ENCODE results near the gene ARID3C.
A peak's percentile ranks its signal among the peaks of the same experiment; 100 is the strongest.

Gene ARID3C

GRCh38 chr9:34627716-34628655 lies 880 bp downstream of the ARID3C start:
- DNase-seq (ENCODE audit: low read depth), result no peak

- DNase-seq (ENCODE audit: low read depth), result no peak
Observed at GRCh38 chr9:34625186-34625486, 3.7 kb downstream of the ARID3C start.

- no peak for DNase-seq (ENCODE audit: low read depth)
Observed at GRCh38 chr9:34624475-34625185, 4.2 kb downstream of the ARID3C start.

- DNase-seq (ENCODE audit: low read depth), result no peak
Observed at GRCh38 chr9:34623374-34624235, 5.3 kb downstream of the ARID3C start.

GRCh38 chr9:34620061-34620994 lies 8.5 kb downstream of the ARID3C start, which contains the start of gene DCTN3:
Gene DCTN3, minus strand, starts transcription at chr9:34620495. Its CDS starts 31 bp downstream, at chr9:34620464.
- peak; percentile 86 for DNase-seq (ENCODE audit: low read depth)

GRCh38 chr9:34615132-34615531 lies 13.7 kb downstream of the ARID3C start:
- DNase-seq (ENCODE audit: low read depth), result no peak

GRCh38 chr9:34612788-34613390 lies 16.0 kb downstream of the ARID3C start:
- peak; percentile 60 for DNase-seq (ENCODE audit: low read depth)

- peak; percentile 77 for DNase-seq (ENCODE audit: low read depth)
Observed at GRCh38 chr9:34611811-34612787, 16.8 kb downstream of the ARID3C start, which contains the start of gene RPP25L. Gene RPP25L, minus strand, starts transcription at chr9:34612097. Its CDS starts 801 bp downstream, at chr9:34611296.

- DNase-seq (ENCODE audit: low read depth), result no peak
Observed at GRCh38 chr9:34611251-34611810, 17.5 kb downstream of the ARID3C start.

- DNase-seq (ENCODE audit: low read depth), result no peak
Observed at GRCh38 chr9:34610434-34611206, 18.2 kb downstream of the ARID3C start.

GRCh38 chr9:34607331-34607730 lies 21.5 kb downstream of the ARID3C start:
- DNase-seq (ENCODE audit: low read depth), result no peak

- no peak for DNase-seq (ENCODE audit: low read depth)
Observed at GRCh38 chr9:34606905-34607304, 22.0 kb downstream of the ARID3C start.

- DNase-seq (ENCODE audit: low read depth), result no peak
Observed at GRCh38 chr9:34606190-34606589, 22.7 kb downstream of the ARID3C start.

GRCh38 chr9:34603610-34604231 lies 25.1 kb downstream of the ARID3C start:
- peak; percentile 69 for DNase-seq (ENCODE audit: low read depth)

- no peak for DNase-seq (ENCODE audit: low read depth)
Observed at GRCh38 chr9:34601937-34602573, 26.8 kb downstream of the ARID3C start.

- DNase-seq (ENCODE audit: low read depth), result no peak
Observed at GRCh38 chr9:34600908-34601307, 28.0 kb downstream of the ARID3C start.

GRCh38 chr9:34599546-34599945 lies 29.3 kb downstream of the ARID3C start:
- no peak for DNase-seq (ENCODE audit: low read depth)
